ENCODE data around the gene SEMA4D.

SEMA4D gene

GRCh38 chr9:89500008-89500407 is 2.1 kb upstream of the SEMA4D start:
- no peak for DNase-seq

DNA sequence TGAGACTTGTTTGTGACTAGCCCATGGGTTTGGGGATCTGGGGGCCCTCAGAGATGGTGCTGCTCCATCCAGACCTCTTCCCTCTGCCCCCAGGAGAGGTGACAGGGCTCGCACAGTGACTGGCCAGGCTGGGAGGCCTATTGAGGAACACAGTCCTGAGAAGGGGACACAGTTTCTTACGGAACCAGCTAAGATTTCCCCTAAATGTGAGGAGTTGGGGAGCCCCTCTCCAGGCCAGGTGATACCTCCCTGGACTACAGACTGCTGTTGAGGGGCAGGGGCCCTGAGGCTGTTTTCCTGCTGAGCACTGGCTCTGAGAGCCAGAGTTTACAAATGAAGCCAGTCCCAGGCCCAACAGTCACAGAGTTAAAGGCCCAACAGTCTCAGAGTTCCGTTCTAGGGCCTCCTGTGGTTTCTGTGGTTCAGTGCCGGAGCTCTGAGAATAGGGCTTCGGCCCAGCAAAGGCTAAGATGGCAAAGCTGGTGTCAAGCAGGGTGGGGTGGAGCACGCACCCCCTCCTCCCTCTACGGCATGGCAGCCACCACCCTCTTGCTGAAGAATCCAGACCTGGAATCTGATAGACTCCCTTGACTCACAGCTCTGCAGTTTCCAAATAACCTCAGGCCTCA is 1.1 kb upstream of the SEMA4D start:
- no peak for DNase-seq

- no peak for DNase-seq
Observed at GRCh38 chr9:89497257-89497963, 503 bp downstream of the SEMA4D start.

GRCh38 chr9:89496645-89497256 is 1.2 kb downstream of the SEMA4D start:
- DNase-seq: peak; percentile 57

GRCh38 chr9:89495824-89496560 is 1.9 kb downstream of the SEMA4D start:
- no peak for DNase-seq

DNA sequence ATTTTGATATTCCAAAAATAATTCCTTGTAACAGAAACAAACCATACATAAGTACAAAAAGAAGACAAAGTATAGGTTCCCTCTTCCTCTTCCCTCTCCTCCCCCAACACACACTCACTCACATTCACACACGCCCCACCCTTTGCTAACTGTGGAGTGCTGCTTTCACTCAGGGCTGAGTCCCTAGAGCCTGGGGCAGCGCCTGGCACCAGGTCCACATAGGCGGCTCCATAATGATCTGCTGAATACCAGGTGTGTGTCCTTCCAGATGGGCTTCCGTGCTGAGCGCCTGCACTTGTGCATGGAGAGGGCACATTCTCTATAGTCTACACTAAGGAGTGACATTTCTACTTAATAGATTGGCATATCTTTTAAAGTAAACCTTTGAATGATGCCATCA is 3.7 kb downstream of the SEMA4D start:
- no peak for DNase-seq

- DNase-seq: no peak
Observed at GRCh38 chr9:89493671-89494070, 4.2 kb downstream of the SEMA4D start.

GRCh38 chr9:89493181-89493580 is 4.7 kb downstream of the SEMA4D start:
- DNase-seq: no peak

- DNase-seq: no peak
Observed at GRCh38 chr9:89492586-89492985, 5.3 kb downstream of the SEMA4D start.

DNA sequence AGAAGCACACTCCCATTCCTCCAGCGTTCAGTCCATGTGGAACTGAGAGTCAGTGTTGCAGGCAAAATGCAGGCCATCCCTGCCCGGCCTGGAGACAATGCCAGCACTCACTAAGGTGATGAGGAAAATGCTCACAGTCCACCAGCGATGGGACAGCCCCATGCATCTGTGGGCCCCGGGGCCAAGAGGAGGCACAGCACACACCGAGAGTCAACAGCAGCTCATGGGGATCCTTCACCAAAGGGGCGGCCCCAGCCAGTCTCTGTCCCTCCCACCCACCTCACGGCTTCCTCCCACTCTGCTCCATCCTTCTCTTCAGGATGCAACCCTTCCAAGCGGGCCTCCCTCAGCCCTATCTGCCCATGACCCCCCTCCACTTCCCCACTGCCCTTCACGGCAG is 6.2 kb downstream of the SEMA4D start:
- DNase-seq: peak; percentile 61

- no peak for DNase-seq
Observed at GRCh38 chr9:89489548-89490530, 8.1 kb downstream of the SEMA4D start.

GRCh38 chr9:89488936-89489335 is 9.0 kb downstream of the SEMA4D start:
- DNase-seq: no peak

- no peak for DNase-seq
Observed at GRCh38 chr9:89488131-89488530, 9.8 kb downstream of the SEMA4D start.

- DNase-seq: no peak
Observed at GRCh38 chr9:89486681-89487080, 11.2 kb downstream of the SEMA4D start.

- no peak for DNase-seq
Observed at GRCh38 chr9:89484475-89485404, 13.2 kb downstream of the SEMA4D start.

DNA sequence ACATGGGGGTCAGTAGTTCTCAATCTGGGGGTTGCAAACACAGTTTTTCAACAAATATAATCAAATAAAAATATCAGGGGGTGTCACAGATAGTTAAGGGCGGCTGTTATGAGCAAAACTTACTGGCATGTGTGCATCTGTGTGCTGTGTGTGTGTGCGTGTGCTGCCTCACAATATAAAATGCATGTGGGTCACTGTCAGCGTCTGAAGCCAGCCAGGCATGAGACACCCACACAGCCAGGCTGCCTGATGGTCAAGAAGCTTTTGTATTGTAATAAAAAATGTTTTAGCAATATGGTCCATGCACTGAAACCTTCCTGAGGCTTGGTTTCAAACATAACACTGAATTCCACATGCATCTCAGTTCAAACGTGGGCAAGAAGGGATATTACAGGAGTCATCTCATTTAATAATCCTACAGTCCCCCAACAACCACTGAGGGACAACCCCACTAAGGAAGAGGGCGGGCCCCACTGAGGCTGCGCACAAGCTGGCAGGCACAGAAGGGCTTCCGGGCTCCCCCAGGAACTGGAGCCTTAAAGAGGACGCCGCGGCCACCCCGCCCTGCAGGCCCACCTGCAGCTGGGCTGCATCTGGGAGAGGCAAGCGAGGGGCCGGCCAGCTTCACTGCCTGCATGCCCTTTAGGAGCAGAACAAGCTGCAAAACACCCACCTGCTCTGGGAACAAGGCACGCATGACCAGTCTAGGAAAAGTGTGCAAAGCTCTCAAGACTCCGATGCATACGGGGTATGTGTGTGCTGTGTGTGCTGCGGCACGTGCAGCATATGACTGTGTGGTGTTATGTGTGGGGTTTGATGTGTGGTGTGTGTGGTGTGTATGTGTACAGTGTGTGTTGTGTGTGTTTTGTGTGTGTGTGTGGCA is 14.1 kb downstream of the SEMA4D start:
- DNase-seq: peak; percentile 75

DNA sequence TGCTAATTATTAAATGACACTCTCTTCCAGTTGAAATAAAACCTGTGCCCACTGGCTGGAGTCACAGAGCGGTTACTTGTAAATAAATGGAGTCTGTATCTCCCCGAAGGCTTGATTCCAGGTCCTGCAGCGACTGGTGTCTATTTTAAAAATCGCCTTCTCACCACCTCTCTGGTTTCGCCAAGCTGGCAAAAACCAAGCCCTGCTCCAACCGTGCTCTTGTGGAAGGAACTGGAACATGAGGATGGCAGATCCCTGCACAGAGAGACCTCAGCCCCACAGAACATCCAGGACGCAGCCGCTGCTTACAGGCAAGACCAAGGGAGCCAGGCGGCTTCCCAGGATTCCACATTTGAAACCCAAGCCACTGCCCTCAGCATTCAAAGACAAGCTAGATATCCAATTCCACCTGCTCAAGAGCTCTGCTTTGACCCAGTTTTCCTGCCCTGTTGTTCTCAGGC is 15.0 kb downstream of the SEMA4D start:
- DNase-seq: no peak

GRCh38 chr9:89482056-89482851 is 15.7 kb downstream of the SEMA4D start:
- no peak for DNase-seq

DNA sequence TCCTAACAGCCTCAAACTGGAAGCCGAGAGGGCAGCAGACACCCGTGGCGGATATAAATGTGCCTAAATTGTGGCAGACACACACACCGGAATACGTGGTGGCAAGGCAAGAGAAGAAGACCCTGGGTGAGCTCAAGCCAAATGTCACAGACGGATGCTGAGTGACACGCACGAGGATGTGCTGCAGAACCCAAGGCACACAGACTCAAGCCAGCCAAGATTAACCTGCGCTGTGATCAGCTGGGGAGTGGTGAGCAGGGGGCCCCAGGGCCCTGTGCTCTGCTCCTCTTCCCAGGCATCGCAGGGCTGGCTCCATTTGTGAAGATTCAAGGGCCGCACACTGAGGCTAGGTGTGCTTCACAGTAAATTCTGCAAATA is 16.4 kb downstream of the SEMA4D start:
- no peak for DNase-seq

All from activated CD4-positive, alpha-beta T cell treated with anti-CD3 and anti-CD28 coated beads for 48 hours (primary cell).